K562 (cell line): ENCODE results near the gene HPS1. TPM values are rescaled to one million over a fixed set of nuclear protein-coding genes. Genes with fewer than 3 reads are reported as not detected.

Source experiments
- ATAC-seq: fragments of 200-7000 bp; cut with Tn5 transposase; 3 replicates; pipeline ENCODE4 v1.9.1; 2020; ENCODE audit warnings: moderate library complexity
- BruUV-seq: library from RNA; stranded (reverse); fragments of 400-500 nt; replicated peaks from 2 replicates; lab custom pipeline; 2021; lab: Mats Ljungman, UMichigan
- CTCF ChIA-PET: fragments of 300-600 bp; formaldehyde crosslinking; extraction: SDS; loops from one replicate; lab custom pipeline; 2021; ENCODE audit warnings: low intra/inter-chr PET ratio; lab: Yijun Ruan, JAX
- POLR2A ChIA-PET: fragments of 300-600, 350-650 bp; sonication (Branson Sonifier 250); formaldehyde crosslinking; extraction: SDS; loops from one replicate; lab custom pipeline; 2021; ENCODE audit warnings: antibody characterized with exemption, inconsistent platforms; lab: Yijun Ruan, JAX
- DNase-seq, 4 experiments: peaks; one replicate each; pipeline versions ENCODE4 v3.0.0 to v3.0.0-alpha.2; 2011 to 2018; ENCODE audit warnings: low spot score in 3 of 4, mixed read lengths in 3 of 4; ENCODE audit errors: extremely low read depth in 1 of 4
- FAIRE-seq: peaks from 2 replicates; lab custom pipeline; 2011; peaks lifted over from hg19 to GRCh38; lab: Jason Lieb, UNC
- H2AFZ ChIP-seq: 2 replicates; pipeline ENCODE4 v1.6.0; 2011; ENCODE audit warnings: low read depth, low read length, control low read depth, inconsistent platforms
- H3K27ac ChIP-seq: fragments of 200-600 bp; 3 replicates; pipeline ENCODE4 v1.8.0; 2011; ENCODE audit warnings: low read depth, mild to moderate bottlenecking, control low read depth, inconsistent platforms, low read length, moderate library complexity, mixed read lengths; ENCODE audit errors: extremely low read depth
- H3K27me3 ChIP-seq, 2 experiments: fragments of 300-600 bp in 1 of 2; 2 replicates in 1 of 2; 3 replicates in 1 of 2; pipeline versions ENCODE4 v1.6.0 to v1.8.0; 2011; ENCODE audit warnings: inconsistent platforms in 2 of 2, low read length in 2 of 2, mild to moderate bottlenecking in 1 of 2, mixed read lengths in 1 of 2, moderate library complexity in 1 of 2; ENCODE audit not compliant: control insufficient read depth in 2 of 2, insufficient read depth in 2 of 2
- H3K36me3 ChIP-seq: fragments of 300-600 bp; 3 replicates; pipeline ENCODE4 v1.8.0; 2011; ENCODE audit warnings: mild to moderate bottlenecking, low read length, inconsistent platforms; ENCODE audit not compliant: control insufficient read depth, insufficient read depth
- H3K4me1 ChIP-seq, 2 experiments: fragments of 200-600 bp in 1 of 2; replicated peaks in 1 of 2; 2 replicates in 1 of 2; 3 replicates in 1 of 2; pipeline versions ENCODE4 v1.5.1 to v1.8.0; 2011; ENCODE audit warnings: inconsistent platforms in 2 of 2, low read length in 2 of 2, mild to moderate bottlenecking in 1 of 2, mixed read lengths in 1 of 2, moderate library complexity in 1 of 2; ENCODE audit not compliant: control insufficient read depth in 2 of 2, insufficient read depth in 2 of 2
- H3K4me2 ChIP-seq: 2 replicates; pipeline ENCODE4 v1.6.1; 2011; ENCODE audit warnings: low read length, control low read depth, inconsistent platforms, mixed read lengths; ENCODE audit not compliant: insufficient read depth
- H3K4me3 ChIP-seq: fragments of 200-600 bp; sonication (generic), shearing (Covaris generic); 2 replicates; pipeline ENCODE4 v1.5.1; 2016; ENCODE audit warnings: control low read depth, inconsistent platforms
- H3K79me2 ChIP-seq: fragments of 200-600 bp; 3 replicates; pipeline ENCODE4 v1.8.0; 2011; ENCODE audit warnings: low read length, inconsistent platforms; ENCODE audit not compliant: control insufficient read depth, insufficient read depth
- H3K9ac ChIP-seq, 2 experiments: 2 replicates each; pipeline versions ENCODE4 v1.6.0 to v1.6.1; 2011; ENCODE audit warnings: low read depth in 2 of 2, low read length in 2 of 2, control low read depth in 1 of 2, inconsistent platforms in 1 of 2, mild to moderate bottlenecking in 1 of 2, mixed read lengths in 1 of 2; ENCODE audit not compliant: insufficient read depth in 1 of 2
- H3K9me1 ChIP-seq: one replicate; pipeline ENCODE4 v1.6.0; 2011; ENCODE audit warnings: inconsistent platforms, mild to moderate bottlenecking, low read length, moderate library complexity; ENCODE audit not compliant: control insufficient read depth, insufficient read depth
- H3K9me3 ChIP-seq: replicated peaks from 2 replicates; pipeline ENCODE4 v1.5.1; 2011; ENCODE audit warnings: low read depth, low read length, inconsistent platforms; ENCODE audit not compliant: control insufficient read depth, insufficient read depth
- H4K20me1 ChIP-seq: replicated peaks from 2 replicates; pipeline ENCODE4 v1.6.1; 2011; ENCODE audit warnings: low read length, inconsistent platforms, mixed read lengths; ENCODE audit not compliant: control insufficient read depth, insufficient read depth
- BRF1 ChIP-seq: IDR thresholded peaks from 3 replicates; pipeline ENCODE4 v1.6.1; 2011; ENCODE audit warnings: borderline replicate concordance, mild to moderate bottlenecking; ENCODE audit not compliant: insufficient read length; ENCODE audit errors: extremely low read depth
- ETV6 ChIP-seq, 3 experiments: fragments of 150-350 bp in 1 of 3; sonication (generic) in 1 of 3; formaldehyde crosslinking in 1 of 3; IDR thresholded peaks; 2 replicates each; pipeline versions ENCODE4 v1.6.1 to v1.8.0; 2014 to 2022; ENCODE audit warnings: borderline replicate concordance in 2 of 3, low read depth in 2 of 3, antibody characterized with exemption in 1 of 3, low read length in 1 of 3, mild to moderate bottlenecking in 1 of 3, missing genetic modification reagents in 1 of 3
- GABPB1 ChIP-seq: sonication (generic); formaldehyde crosslinking; IDR thresholded peaks from 2 replicates; pipeline ENCODE4 v1.8.0; 2022; ENCODE audit warnings: mild to moderate bottlenecking, missing genetic modification reagents
- LCOR ChIP-seq: sonication (generic); formaldehyde crosslinking; IDR thresholded peaks from 2 replicates; pipeline ENCODE4 v1.8.0; 2022; ENCODE audit warnings: mild to moderate bottlenecking, missing genetic modification reagents
- NBN ChIP-seq: fragments of 450-650 bp; IDR thresholded peaks from 2 replicates; pipeline ENCODE4 v1.6.1; 2016; ENCODE audit warnings: low read depth, mild to moderate bottlenecking
- NEUROD1 ChIP-seq: fragments of 150-350 bp; IDR thresholded peaks from 2 replicates; pipeline ENCODE4 v1.6.1; 2014; ENCODE audit warnings: borderline replicate concordance, low read length, low read depth; ENCODE audit not compliant: partially characterized antibody
- STAG1 ChIP-seq: sonication (generic); formaldehyde crosslinking; IDR thresholded peaks from 2 replicates; pipeline ENCODE4 v1.5.0; 2020; ENCODE audit warnings: missing genetic modification reagents, borderline replicate concordance
- TAL1 ChIP-seq: fragments of 450-650 bp; IDR thresholded peaks from 2 replicates; pipeline ENCODE4 v1.6.1; 2016; ENCODE audit warnings: mild to moderate bottlenecking
- TGIF2 ChIP-seq: sonication (generic); formaldehyde crosslinking; IDR thresholded peaks from 2 replicates; pipeline ENCODE4 v1.8.1; 2022; ENCODE audit warnings: mild to moderate bottlenecking, missing genetic modification reagents, moderate library complexity
- ZFP36 ChIP-seq: fragments of 150-350 bp; IDR thresholded peaks from 2 replicates; pipeline ENCODE4 v1.6.1; 2018; ENCODE audit warnings: low read length, low read depth; ENCODE audit not compliant: partially characterized antibody
- ZNF764 ChIP-seq: fragments of 250-450 bp; sonication (Bioruptor Pico); IDR thresholded peaks from 2 replicates; pipeline ENCODE4 v1.4.0; 2020; ENCODE audit warnings: low read depth, mild to moderate bottlenecking, moderate library complexity
- ZNF830 ChIP-seq: fragments of 250-450 bp; sonication (Bioruptor Pico); IDR thresholded peaks from 2 replicates; pipeline ENCODE4 v1.5.0; 2021; ENCODE audit warnings: mild to moderate bottlenecking
- WGBS: fragments of 100-300 bp; shearing (Covaris generic); methylation state at CpG from one replicate; pipeline ENCODE4 v1.1.6; 2016; ENCODE audit warnings: low coverage, mixed read lengths; ENCODE audit not compliant: insufficient coverage; ENCODE audit errors: missing lambda C conversion rate; 5-methylcytosine and 5-hydroxymethylcytosine counted together
- in situ Hi-C: fragments of 300-500 bp; cut with MboI; formaldehyde crosslinking; loops from 4 replicates; pipeline ENCODE4 v1.15.0; 2018; ENCODE audit warnings: inconsistent platforms, mixed read lengths
- intact Hi-C: fragments of 100-400 bp; cut with micrococcal nuclease; formaldehyde crosslinking; loops from 2 replicates; pipeline ENCODE4 v1.14.2; 2022
- polyA plus RNA-seq, 8 experiments: library from polyadenylated mRNA; depleted of rRNA in 4 of 8; stranded (reverse) in 5 of 8; unstranded in 3 of 8; fragments of >200 nt; fragmentation: Nextera tagmentation in 2 of 8; fragmentation: Illumina TruSeq in 1 of 8; extraction: Ambion mirVana in 2 of 8; extraction: Trizol in 1 of 8; gene quantifications; 2 replicates each; pipeline versions ENCODE4 v1.2.1 to v1.2.3, GENCODE V29; 2011 to 2014; ENCODE audit warnings: inconsistent platforms in 1 of 8, missing spikeins in 1 of 8
- total RNA-seq, 7 experiments: library from RNA; depleted of rRNA in 6 of 7; stranded (reverse); fragments of >200 nt in 6 of 7; fragmentation: Illumina TruSeq in 2 of 7; extraction: Trizol in 2 of 7; gene quantifications; 2 replicates each; pipeline versions ENCODE4 v1.2.1 to v1.2.3, GENCODE V29; 2011 to 2021; ENCODE audit warnings: low replicate concordance in 1 of 7
- TF ChIP-seq, protein P1 (sequence below), 2 experiments: IDR thresholded peaks in 1 of 2; conservative IDR thresholded peaks in 1 of 2; 2 replicates each; pipeline ENCODE4 v1.6.1; 2016; ENCODE audit warnings: low read depth in 2 of 2, mild to moderate bottlenecking in 1 of 2, missing compliant biosample characterization in 1 of 2, missing genetic modification characterization in 1 of 2, moderate library complexity in 1 of 2
- TF ChIP-seq, protein P2 (sequence below): fragments of 250-450 bp; sonication (Bioruptor Pico); IDR thresholded peaks from 2 replicates; pipeline ENCODE4 v1.5.0; 2021
- TF ChIP-seq, protein P3 (sequence below): fragments of 150-350 bp; IDR thresholded peaks from 2 replicates; pipeline ENCODE4 v1.6.1; 2014; ENCODE audit warnings: low read depth, mild to moderate bottlenecking, low read length, borderline replicate concordance

Gene HPS1
- total and polyA plus RNA-seq, 9 of the 15 experiments (the other 6 are each of a cell fraction or from before 2014, with no cell fraction given): 18.1 to 43.6 (median 26.3) TPM

DNA sequence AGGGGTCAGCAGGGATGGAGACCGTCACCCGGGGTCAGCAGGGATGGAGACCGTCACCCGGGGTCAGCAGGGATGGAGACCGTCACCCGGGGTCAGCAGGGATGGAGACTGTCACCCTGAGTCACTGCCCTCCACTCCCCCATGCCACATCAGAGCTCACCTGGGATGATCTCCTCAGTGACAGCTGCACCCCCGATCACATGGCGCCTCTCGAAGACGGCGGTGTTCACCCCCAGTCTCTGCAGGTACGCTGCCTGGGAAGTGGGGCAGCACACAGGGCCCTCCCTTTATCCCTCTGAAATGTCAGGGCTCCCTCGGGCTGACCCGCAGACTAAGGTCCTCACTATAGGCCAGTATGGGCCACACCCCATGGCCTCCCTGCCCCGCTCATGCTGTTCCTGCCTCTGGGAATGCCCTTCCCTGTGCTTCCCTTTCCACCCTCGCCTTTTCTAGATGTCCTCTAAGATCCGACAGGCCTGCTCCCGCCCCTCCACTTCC lies 38.9 kb downstream of the HPS1 start:
- H3K4me1 ChIP-seq: peaks cover 2 to 12% of the 10 kb centered on the region in 2 experiments; a peak in 3 of 5 replicates
- H3K4me3 ChIP-seq: no peak overlapping the region
- ATAC-seq: no peak
- ChIA-PET POLR2A (no interaction called here), CTCF (no interaction called here)
- no peaks in the 10 kb centered on the region for H3K9me1 ChIP-seq
- in situ Hi-C loops (no loop called here), intact Hi-C loops (no loop called here)
- no peaks in the 10 kb centered on the region for H3K79me2 ChIP-seq
- H3K27me3 ChIP-seq: no peaks in the 10 kb centered on the region; a peak in 1 of 5 replicates
- no peaks in the 10 kb centered on the region for H3K36me3 ChIP-seq
- H3K4me2 ChIP-seq: no peak overlapping the region
- FAIRE-seq: no peak
- 67% methylated on average over 6 of the region's 18 CpGs for WGBS
- H3K9ac ChIP-seq: no peak overlapping the region
- H3K27ac ChIP-seq: no peak overlapping the region
- no peaks in the 10 kb centered on the region for H3K9me3 ChIP-seq
- DNase-seq: no peak
- H2AFZ ChIP-seq: no peak overlapping the region
- H4K20me1 ChIP-seq: no peaks in the 10 kb centered on the region
- BruUV-seq: no TSS peak
- TF ChIP-seq, protein P1, sequence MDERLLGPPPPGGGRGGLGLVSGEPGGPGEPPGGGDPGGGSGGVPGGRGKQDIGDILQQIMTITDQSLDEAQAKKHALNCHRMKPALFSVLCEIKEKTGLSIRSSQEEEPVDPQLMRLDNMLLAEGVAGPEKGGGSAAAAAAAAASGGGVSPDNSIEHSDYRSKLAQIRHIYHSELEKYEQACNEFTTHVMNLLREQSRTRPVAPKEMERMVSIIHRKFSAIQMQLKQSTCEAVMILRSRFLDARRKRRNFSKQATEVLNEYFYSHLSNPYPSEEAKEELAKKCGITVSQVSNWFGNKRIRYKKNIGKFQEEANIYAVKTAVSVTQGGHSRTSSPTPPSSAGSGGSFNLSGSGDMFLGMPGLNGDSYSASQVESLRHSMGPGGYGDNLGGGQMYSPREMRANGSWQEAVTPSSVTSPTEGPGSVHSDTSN (CRISPR knock-in tag; IDR thresholded peaks at IDR 0.05; ENCODE audit: low read depth): no peak
- TF ChIP-seq, protein P1 (tag; conservative IDR thresholded peaks at IDR 0.05; ENCODE audit: low read depth): no peak
- TF ChIP-seq TAL1 (no peak), ETV6 (IDR thresholded peaks at IDR 0.05; ENCODE audit: borderline replicate concordance in 1 of 2, low read depth in 2 of 2, low read length in 1 of 2) (no peak), ETV6 (CRISPR knock-in tag; IDR thresholded peaks at IDR 0.05; ENCODE audit: borderline replicate concordance) (no peak), BRF1 (no peak), ZFP36 (no peak), ZNF764 (no peak), LCOR (CRISPR knock-in tag) (no peak), TGIF2 (CRISPR knock-in tag) (no peak), NBN (no peak), NEUROD1 (no peak), ZNF830 (no peak), STAG1 (CRISPR knock-in tag) (no peak), GABPB1 (CRISPR knock-in tag) (no peak)
- TF ChIP-seq, protein P2, sequence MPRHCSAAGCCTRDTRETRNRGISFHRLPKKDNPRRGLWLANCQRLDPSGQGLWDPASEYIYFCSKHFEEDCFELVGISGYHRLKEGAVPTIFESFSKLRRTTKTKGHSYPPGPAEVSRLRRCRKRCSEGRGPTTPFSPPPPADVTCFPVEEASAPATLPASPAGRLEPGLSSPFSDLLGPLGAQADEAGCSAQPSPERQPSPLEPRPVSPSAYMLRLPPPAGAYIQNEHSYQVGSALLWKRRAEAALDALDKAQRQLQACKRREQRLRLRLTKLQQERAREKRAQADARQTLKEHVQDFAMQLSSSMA (CRISPR knock-in tag): no peak
- TF ChIP-seq, protein P3, sequence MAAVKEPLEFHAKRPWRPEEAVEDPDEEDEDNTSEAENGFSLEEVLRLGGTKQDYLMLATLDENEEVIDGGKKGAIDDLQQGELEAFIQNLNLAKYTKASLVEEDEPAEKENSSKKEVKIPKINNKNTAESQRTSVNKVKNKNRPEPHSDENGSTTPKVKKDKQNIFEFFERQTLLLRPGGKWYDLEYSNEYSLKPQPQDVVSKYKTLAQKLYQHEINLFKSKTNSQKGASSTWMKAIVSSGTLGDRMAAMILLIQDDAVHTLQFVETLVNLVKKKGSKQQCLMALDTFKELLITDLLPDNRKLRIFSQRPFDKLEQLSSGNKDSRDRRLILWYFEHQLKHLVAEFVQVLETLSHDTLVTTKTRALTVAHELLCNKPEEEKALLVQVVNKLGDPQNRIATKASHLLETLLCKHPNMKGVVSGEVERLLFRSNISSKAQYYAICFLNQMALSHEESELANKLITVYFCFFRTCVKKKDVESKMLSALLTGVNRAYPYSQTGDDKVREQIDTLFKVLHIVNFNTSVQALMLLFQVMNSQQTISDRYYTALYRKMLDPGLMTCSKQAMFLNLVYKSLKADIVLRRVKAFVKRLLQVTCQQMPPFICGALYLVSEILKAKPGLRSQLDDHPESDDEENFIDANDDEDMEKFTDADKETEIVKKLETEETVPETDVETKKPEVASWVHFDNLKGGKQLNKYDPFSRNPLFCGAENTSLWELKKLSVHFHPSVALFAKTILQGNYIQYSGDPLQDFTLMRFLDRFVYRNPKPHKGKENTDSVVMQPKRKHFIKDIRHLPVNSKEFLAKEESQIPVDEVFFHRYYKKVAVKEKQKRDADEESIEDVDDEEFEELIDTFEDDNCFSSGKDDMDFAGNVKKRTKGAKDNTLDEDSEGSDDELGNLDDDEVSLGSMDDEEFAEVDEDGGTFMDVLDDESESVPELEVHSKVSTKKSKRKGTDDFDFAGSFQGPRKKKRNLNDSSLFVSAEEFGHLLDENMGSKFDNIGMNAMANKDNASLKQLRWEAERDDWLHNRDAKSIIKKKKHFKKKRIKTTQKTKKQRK: no peak
